Coronary artery (tissue), 2 donors: ENCODE measurements around the gene BRME1.

ENCODE experiments used
- DNase-seq: peaks from one replicate; pipeline ENCODE4 v3.0.0-alpha.2; 2017; ENCODE audit warnings: low spot score
- H3K27ac ChIP-seq, 2 donors: fragments of 200-600 bp; sonication (generic); one replicate each; pipeline ENCODE4 v1.5.1; 2016 to 2019
- H3K4me3 ChIP-seq: fragments of 200-600 bp; sonication (generic); 2 replicates; pipeline ENCODE4 v1.5.1; 2016; ENCODE audit warnings: mild to moderate bottlenecking, moderate library complexity
- CTCF ChIP-seq: fragments of 200-600 bp; sonication (generic); IDR thresholded peaks from one replicate; pipeline ENCODE4 v1.5.1; 2019; ENCODE audit warnings: antibody characterized with exemption

The BRME1 gene

GRCh38 chr19:13917888-13918406 lies 12.0 kb upstream of the BRME1 start:
- no peak for DNase-seq
- no peak overlapping the region for H3K27ac ChIP-seq
- H3K4me3 ChIP-seq, result no peak overlapping the region
- no peak for TF ChIP-seq CTCF

- H3K27ac ChIP-seq, result no peak overlapping the region
- no peak overlapping the region for H3K4me3 ChIP-seq
- no peak for TF ChIP-seq CTCF
- no peak for DNase-seq
These were observed 8.9 kb upstream of the BRME1 start for GRCh38 chr19:13914777-13915176.

GRCh38 chr19:13913352-13913751 lies 7.4 kb upstream of the BRME1 start:
- no peak overlapping the region for H3K27ac ChIP-seq
- DNase-seq, result no peak
- no peak overlapping the region for H3K4me3 ChIP-seq
- no peak for TF ChIP-seq CTCF

- Histone ChIP-seq H3K27ac (no peak overlapping the region), H3K4me3 (no peak overlapping the region)
- TF ChIP-seq CTCF, result no peak
- no peak for DNase-seq
These were observed 3.5 kb upstream of the BRME1 start for GRCh38 chr19:13909430-13909829.

- TF ChIP-seq CTCF, result no peak
- DNase-seq, result no peak
- H3K4me3 ChIP-seq, result no peak overlapping the region
- H3K27ac ChIP-seq, result no peak overlapping the region
These were observed 2.8 kb upstream of the BRME1 start for GRCh38 chr19:13908674-13909073.

GRCh38 chr19:13906910-13907309 lies 993 bp upstream of the BRME1 start:
- Histone ChIP-seq H3K4me3 (peak overlapping the region; percentile 85), H3K27ac (no peak overlapping the region)
- DNase-seq, result no peak
- no peak for TF ChIP-seq CTCF

GRCh38 chr19:13906521-13906904 lies 596 bp upstream of the BRME1 start:
- no peak for TF ChIP-seq CTCF
- no peak for DNase-seq

More at GRCh38 chr19:13906521-13906904, 596 bp upstream of the BRME1 start:
- Histone ChIP-seq H3K4me3 (peak overlapping the region; percentile 85), H3K27ac (peak overlapping the region; percentile 10 to 54)
